A549 (cell line): ENCODE results near the gene TREH.

Experiments used
- RFX5 ChIP-seq: fragments of 450-650 bp; IDR thresholded peaks from 2 replicates; pipeline ENCODE4 v1.7.1; 2014; ENCODE audit warnings: antibody characterized with exemption, mild to moderate bottlenecking, moderate library complexity
- TF ChIP-seq, protein P1 (sequence below): fragments of >200 bp; sonication (Bioruptor Twin); formaldehyde crosslinking; IDR thresholded peaks from 3 replicates; pipeline ENCODE4 v1.5.1; 2016
- TF ChIP-seq, protein P2 (sequence below): fragments of 250-450 bp; sonication (Bioruptor Pico); IDR thresholded peaks from 2 replicates; pipeline ENCODE4 v1.5.0; 2021; ENCODE audit warnings: mild to moderate bottlenecking, moderate library complexity, borderline replicate concordance

DNA sequence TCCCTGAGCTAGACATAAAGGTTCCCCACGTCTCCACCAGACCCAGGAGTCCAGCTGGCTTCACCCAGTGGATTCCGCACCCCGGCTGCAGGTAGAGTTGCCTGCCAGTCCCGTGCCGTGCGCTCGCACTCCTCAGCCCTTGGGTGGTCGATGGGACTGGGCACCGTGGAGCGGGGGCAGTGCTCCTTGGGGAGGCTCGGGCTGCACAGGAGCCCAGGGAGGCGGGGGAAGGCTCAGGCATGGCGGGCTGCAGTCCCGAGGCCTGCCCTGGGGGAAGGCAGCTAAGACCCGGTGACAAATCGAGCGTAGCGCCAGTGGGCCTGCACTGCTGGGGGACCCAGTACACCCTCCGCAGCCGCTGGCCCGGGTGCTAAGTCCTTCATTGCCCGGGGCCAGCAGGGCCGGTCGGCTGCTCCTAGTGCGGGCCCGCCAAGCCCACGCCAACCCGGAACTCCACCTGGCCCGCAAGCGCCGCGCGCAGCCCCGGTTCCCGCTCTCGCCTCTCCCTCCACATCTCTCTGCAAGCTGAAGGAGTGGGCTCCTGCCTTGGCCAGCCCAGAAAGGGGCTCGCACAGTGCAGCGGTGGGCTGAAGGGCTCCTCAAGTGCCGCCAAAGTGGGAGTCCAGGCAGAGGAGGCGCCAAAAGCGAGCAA lies 9.5 kb upstream of the TREH start:
- no peak for TF ChIP-seq RFX5
- TF ChIP-seq, protein P1, sequence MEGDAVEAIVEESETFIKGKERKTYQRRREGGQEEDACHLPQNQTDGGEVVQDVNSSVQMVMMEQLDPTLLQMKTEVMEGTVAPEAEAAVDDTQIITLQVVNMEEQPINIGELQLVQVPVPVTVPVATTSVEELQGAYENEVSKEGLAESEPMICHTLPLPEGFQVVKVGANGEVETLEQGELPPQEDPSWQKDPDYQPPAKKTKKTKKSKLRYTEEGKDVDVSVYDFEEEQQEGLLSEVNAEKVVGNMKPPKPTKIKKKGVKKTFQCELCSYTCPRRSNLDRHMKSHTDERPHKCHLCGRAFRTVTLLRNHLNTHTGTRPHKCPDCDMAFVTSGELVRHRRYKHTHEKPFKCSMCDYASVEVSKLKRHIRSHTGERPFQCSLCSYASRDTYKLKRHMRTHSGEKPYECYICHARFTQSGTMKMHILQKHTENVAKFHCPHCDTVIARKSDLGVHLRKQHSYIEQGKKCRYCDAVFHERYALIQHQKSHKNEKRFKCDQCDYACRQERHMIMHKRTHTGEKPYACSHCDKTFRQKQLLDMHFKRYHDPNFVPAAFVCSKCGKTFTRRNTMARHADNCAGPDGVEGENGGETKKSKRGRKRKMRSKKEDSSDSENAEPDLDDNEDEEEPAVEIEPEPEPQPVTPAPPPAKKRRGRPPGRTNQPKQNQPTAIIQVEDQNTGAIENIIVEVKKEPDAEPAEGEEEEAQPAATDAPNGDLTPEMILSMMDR, result no peak
- TF ChIP-seq, protein P2, sequence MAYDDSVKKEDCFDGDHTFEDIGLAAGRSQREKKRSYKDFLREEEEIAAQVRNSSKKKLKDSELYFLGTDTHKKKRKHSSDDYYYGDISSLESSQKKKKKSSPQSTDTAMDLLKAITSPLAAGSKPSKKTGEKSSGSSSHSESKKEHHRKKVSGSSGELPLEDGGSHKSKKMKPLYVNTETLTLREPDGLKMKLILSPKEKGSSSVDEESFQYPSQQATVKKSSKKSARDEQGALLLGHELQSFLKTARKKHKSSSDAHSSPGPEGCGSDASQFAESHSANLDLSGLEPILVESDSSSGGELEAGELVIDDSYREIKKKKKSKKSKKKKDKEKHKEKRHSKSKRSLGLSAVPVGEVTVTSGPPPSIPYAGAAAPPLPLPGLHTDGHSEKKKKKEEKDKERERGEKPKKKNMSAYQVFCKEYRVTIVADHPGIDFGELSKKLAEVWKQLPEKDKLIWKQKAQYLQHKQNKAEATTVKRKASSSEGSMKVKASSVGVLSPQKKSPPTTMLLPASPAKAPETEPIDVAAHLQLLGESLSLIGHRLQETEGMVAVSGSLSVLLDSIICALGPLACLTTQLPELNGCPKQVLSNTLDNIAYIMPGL, result no peak
